GM10847 (cell line): Measurements from ENCODE around the gene RPAP2.

Experiments used
- POLR2A ChIP-seq: IDR thresholded peaks from 2 replicates; pipeline ENCODE4 v1.6.1; 2011; ENCODE audit not compliant: insufficient read length; ENCODE audit errors: extremely low read depth

The RPAP2 gene

DNA sequence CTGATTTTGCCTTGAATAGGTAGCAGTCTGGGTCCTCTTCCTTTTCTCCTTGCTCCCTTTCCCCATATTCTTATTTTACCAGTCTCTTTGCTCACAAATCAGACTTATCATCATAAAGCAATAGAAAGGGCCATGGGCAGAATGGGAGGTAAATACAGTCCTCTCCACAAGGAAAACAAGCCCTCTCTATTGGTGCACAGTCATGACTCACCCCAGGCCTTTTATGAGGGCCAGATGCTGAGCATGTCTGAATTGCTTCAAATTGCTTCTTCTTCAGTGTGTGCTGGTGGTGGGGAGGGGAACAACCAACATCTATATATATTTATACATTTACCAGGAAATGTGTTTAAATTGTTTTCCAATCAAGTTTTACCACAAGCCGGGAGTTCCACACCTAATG is 112.7 kb downstream of the RPAP2 start:
- TF ChIP-seq POLR2A = no peak

DNA sequence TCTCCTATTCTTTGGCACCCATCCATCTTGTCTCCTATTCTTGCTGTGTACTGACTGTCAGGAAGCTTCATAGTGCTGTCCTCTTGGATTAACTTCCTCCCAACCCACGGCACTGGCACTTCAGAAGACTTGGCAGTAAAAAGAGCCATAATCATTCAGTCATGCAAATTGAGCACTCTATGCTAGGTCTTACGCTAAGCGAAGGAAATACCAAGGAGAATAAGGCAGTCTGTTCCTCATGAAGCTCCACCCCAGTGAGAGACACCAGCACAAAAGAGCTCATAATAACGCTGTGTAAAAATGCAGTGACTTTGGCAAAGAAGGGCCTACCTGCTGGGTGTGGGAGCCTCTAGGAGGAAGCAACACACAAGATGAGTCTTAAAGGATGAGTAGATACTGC is 120.8 kb downstream of the RPAP2 start:
- no peak for TF ChIP-seq POLR2A

DNA sequence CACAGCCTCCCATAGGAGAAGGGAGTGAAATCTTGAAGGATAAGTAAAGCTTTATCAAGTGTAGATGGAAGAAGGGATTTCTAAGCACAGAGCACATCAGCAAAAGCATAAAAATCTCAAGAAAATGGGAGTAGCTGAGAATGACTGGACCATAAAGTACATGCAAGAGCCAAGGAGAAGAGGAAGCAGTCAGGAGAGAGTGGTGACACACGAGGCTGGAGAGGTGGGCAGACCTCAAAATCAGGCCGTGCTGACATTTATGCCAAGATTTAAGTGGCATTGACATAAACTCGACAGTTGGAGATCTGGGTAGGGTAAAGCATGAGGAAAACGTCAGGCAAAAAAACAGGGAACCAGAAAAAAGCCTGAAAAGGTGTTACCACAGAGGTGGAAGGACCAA is 125.5 kb downstream of the RPAP2 start:
- no peak for TF ChIP-seq POLR2A

DNA sequence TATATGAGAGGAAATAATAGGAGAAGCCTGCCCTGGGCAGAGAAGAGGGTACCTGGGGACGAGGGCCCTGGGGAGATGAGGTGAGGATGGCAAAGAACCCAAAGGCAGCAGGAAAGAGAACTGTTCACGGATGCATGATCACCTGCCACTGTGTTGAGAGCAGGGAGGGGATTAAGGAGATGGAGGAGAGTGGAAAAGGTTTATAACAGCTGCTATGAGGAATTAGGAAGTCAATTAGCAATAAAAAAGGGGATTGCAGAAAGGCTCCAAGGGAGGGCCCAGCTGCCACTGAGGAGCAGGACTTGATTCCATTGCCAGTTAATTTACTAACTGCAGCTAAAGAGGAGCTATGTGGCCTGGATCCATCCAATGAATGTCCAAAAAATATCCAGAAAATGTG is 126.8 kb downstream of the RPAP2 start:
- no peak for TF ChIP-seq POLR2A

DNA sequence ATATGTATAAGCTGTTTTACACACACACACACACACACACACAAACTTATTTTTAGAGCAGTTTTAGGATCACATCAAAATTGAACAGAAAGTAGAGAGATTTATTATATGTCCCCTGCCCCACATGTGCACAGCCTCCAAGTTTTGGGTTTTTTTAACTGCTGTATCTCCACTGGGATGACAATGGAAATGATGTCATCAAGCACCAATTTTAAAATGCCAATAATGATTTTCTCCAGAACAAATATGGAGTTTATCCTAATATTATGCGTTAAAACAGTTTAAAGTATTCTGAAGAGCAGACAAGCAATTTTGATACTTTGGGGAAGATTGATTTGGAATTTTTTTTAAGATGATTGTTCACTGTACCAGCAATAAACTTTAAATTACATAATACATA is 131.2 kb downstream of the RPAP2 start:
- no peak for TF ChIP-seq POLR2A

DNA sequence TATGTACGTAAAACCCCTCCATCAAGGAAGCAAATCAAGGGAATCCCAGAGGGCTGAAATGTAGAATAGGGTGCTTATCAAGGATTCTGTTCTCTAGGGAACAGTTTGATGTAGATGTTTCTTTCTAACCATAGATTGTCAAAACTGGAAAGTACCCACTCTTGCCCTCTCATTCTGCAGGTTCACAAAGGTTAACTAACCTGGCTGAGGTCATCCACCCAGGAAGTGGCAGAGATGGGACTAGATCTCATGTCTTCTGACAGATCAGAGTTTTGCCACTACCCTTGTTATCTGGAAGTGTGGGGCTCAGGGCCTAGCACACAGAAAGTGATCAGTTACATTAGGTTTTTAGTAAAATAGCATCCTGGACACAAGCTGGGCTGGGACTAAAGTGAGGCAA is 140.4 kb downstream of the RPAP2 start:
- no peak for TF ChIP-seq POLR2A

DNA sequence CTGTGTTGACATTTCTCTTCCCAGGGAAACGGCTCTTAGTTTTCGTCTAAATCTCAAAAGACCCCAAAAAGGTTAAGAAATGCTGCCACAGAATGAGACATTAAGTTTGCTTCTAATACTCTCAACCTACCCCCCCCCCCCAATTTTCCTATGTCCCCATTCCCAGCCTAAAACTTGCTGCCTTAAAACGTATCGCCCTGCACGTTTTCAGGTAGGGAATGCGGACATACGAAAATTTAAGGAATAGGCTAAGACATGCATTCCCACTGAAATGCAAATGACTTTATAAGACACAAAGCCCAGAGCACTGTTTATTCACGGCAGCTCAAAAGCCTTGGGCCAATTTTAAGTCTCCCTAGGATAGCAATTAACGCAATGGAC is 142.4 kb downstream of the RPAP2 start:
- no peak for TF ChIP-seq POLR2A

DNA sequence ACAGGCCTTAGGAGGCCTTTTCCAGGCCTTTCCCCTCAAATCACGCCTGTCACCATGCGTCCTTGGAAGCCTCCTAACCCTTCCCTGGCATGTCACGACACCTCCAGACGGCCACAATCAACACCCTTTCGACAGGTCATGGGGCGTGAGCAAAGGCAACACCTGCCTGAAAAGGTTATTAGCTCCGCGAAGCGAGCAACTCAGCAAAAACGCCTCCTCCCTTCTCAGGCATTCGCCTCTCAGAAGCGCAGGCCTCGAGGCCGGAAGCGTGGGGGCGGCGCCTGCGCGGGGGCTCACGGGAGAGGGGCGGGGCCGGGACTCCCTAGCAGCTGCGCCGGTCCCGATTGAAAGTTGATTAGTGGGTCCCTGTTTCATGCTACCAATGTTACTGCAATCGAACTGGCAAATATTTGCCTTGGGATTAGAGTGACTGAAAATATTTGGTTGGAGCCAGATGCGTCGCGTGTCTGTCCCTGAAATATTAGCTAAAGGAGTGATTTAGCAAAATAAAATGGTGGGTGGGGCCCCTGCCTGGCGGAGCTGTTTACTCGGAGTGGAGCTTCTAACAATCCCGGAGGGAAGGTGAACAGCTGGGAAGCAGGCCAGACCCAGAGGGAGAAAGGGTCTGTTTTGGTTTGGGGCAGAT is 143.0 kb downstream of the RPAP2 start:
- TF ChIP-seq POLR2A = no peak

DNA sequence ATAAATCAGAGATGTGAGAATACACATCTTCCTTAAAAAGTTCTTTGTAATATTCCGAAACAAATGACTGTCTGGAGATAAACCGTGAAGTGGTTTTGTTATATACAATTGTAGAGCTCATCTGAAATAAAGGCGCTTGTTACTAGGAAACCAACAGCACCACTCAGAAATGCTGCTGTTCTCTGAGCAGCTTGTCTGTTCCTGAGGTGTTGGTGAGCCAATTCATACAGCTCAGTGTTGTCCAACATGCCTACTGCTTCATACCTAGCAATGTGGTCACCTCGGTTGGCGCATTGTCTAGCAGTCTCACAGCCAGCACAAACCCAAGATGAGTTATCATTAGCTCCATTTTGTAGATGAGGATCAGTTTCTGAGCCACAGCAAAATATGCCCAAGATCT is 143.5 kb downstream of the RPAP2 start:
- TF ChIP-seq POLR2A = no peak

DNA sequence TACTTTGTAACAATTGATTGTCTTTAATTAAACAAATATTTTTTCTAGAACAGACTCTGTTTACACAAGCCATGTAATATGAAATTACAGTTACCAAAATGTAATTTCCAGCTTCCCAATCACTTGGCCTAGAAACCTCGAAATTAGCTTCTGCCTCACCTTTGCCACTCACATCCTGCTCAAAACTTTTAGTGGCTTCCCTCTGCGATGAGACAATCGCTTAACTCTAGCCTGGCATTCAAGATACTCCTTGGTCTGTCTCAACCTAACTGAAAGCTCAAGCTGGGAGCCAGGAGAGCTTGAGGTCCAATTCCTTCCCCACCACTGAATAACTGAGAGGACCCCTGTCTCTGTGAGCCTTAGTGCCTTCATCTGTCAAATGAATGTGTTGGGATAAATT is 145.0 kb downstream of the RPAP2 start:
- no peak for TF ChIP-seq POLR2A

DNA sequence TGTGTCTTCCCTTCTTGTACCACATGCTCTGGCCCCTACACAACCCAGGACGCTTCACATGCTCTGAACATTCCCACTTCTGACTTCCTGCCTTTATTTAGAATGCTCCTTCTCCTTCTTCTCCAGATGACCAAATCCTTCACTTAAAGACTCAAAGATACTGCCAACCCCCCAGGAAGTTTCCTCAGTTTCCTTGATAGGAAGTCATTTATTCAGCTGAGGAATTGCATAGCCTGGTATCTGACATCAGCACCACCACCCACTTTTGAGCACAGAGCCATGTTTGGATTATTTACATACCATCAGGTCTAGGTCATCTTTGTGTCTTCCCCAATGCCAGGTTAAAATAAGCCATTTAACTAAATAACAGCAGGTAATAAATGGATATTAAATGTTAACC is 145.5 kb downstream of the RPAP2 start:
- TF ChIP-seq POLR2A = no peak

DNA sequence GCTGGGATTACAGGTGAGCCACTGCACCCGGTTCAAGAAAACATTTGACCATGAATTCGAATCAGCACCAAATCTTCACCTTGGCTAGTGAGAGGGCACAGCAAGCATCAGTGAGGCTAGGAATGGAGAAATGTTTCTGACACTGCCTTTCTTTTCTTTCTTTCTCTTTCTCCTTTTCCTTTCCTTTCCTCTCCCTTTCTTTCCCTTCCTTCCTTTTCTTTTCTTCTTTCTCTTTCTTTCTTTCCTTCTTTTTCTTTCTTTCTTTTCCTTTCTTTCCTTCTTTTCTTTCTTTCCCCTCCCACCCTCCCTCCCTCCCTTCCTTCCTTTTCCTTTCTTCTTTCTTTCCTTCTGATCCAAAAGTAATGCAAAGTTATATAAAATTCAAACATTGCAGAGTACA is 147.0 kb downstream of the RPAP2 start:
- TF ChIP-seq POLR2A = no peak

DNA sequence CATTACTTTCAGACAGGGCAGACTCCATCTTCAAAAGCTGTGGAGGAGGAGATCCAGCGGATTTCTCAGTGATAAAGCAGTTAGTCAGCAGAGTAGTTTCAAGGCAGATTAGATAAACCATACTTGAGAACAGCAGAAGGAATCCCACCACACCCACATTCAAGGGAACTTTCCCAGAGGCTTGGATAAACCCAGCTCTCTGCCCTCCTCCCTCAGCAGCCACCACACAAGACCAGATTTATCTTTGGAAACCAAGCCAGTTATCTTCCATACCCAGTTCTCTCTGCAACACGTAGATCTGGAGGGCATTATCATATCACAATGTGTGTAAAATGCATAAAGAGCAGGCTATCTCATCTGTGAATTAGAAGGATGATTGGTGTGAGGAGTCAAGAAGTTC is 147.7 kb downstream of the RPAP2 start:
- no peak for TF ChIP-seq POLR2A

DNA sequence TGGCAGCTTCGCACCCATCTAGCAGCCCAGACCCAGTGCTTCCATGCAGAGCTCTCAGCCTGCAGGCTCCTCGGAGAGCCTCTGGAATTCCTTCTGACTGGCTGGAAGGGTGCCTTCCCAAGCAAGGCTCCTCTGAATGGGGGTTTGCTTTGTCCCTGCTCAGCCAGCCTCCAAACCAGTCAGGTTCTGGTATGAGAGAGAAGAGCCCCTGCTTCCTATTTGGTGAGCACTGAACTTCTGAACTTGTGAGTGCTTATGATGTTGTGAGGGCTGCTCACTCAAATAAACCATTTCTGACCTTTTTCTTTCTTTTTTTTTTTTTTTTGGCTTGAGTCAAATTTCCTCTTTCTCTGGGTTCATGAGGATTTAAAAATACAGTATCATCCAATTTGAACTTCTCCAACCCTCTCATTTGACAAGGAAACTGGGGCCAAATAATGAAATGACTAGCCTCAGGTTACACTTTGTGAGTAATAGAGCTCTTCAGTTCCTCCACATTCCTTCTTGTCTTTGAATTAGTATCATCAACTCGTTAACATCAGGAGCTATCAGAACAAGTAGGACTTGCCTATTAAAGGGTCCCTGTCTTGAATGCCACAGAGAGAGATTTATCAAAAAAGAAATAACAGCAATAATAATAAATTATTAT is 148.3 kb downstream of the RPAP2 start:
- no peak for TF ChIP-seq POLR2A

DNA sequence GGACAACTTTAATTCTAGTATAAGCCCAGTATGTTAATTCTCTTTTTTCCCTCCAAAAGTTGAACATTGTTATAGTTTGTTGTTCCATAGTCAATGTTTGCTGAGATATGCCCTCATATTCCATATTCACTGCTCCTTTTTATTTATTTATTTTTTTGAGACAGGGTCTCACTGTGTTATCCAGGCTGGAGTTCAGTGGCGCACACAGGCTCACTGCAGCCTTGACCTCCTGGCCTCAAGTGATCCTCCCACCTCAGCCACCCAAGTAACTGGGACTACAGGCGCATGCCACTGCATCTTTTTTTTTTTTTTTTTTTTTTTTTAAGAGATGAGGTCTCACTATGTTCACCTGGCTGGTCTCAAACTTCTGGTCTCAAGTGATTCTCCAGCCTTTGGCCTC is 149.1 kb downstream of the RPAP2 start:
- no peak for TF ChIP-seq POLR2A
